Measurements from ENCODE around the gene BEAN1.

BEAN1 gene

DNA sequence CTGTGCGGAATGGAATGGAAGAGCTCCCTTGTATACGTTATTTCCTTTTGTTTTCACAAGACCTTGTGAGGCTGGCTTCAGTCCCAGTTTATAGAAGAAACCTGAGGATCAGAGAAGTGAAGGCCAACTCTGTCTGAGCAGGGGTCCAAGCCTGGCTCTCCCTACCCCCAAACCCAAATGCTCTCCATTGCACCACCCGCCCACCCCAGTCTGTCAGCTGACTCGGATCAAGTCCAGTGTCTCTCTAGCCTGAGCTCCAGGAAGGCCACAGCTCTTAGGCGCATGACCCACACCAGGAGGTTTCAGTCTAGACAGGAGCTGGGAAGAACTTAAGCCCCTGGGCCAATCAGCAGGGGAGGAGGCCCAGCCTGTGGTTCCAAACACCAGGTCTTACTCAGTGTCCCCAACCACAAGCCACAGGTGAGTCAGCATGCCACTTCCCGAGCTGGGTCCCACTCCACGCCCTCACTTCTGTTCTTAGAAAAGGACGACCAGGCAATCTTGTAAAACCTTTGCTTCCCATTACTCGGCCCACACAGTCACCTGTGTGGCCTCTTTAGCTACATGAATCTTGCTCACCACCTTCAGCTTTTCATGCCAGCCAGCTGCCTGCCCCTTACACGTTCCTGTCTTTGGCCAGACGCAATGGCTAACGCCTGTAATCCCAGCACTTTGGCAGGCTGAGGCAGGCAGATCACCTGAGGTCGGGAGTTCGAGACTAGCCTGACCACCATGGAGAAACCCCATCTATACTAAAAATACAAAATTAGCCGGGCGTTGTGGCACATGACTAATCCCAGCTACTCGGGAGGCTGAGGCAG is 95.1 kb downstream of the BEAN1 start:
- DNase-seq (ENCODE audit: low spot score), result no peak

DNA sequence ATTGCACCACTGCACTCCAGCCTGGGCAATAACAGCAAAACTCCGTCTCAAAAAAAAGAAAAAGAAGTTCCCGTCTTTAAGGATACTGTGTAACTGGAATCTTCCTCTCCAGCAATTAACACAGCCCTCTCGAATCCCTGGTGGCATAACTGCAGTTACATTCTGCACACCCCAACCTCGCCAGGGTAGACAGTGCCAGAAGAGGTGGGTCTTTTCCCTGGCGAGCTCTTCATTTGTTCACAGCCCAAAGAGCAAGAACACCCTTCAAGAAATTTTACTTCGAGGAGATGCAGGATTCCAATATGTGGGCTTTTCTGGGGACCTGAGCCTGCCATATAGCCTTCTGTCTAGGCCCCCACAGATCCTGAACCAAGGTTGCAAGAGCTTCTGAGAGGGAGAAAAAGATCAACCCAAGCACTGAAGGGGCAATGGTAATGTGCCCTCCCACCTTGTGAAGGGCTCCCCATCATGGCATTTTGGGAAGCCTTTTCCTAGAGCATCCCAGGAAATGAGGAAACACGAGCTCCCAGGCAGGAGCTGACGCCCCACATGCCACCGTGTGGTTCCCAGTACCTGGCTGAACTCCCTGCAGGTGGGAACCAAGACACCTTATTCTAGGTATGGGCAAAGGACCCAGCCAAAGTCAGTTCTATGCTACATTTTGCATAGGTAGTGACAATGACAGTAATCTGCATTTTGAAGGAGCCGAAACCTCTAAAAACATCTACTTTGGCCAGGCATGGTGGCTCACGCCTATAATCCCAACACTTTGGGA is 95.9 kb downstream of the BEAN1 start:
- DNase-seq (ENCODE audit: low spot score), result no peak

- DNase-seq (ENCODE audit: low spot score), result no peak
Observed at GRCh38 chr16:66523861-66524354, 96.8 kb downstream of the BEAN1 start.

DNA sequence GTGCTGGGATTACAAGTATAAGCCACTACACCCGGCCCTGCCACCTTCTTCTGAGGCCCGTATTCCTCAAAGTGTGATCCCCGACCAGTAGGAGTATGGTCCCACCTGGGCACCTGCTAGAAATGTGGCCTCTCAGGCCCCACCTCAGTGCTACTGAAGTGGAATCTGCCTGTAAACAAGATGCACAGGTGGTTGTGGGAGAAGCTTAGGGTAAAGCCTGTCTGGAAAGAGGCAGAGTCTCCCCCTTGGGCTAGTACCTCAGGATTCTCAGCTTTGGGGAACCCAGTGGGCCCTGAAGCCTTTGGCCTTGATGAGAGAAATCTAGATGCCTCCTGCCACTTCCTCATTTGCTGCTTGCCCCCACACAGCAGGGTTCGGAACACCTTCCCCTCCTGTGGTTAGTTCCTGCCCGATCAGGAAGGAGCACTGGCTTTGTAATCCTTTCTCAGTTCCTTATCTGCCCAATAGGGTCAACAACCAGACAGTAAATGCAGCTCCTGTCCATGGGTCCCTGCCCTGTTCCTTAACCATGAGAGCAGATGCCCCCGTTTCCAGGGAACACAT is 97.6 kb downstream of the BEAN1 start:
- DNase-seq (ENCODE audit: low spot score), result no peak

GRCh38 chr16:66525396-66526180 is 98.5 kb downstream of the BEAN1 start:
- DNase-seq (ENCODE audit: low spot score), result no peak

DNA sequence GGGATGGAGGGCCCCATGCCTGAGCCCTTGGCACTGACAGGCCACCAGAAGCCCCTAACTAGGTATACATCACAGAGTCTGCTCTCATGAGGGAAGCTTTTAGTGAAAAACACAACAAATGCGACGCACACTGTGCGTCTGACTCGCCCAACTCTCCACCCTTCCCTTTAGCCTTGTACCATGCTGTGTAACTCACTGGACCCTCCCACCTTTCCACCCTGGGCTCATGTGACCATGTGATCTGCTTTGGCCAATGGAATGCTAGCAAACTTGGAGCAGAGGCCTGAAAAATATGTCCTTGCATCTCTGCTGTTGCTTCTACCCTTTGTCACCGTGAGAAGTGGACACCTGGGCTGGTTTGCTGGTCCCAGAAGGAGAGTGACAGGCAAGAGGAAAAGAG is 101.2 kb downstream of the BEAN1 start:
- DNase-seq (ENCODE audit: low spot score), result no peak

- DNase-seq (ENCODE audit: low spot score), result no peak
Observed at GRCh38 chr16:66529475-66529874, 102.4 kb downstream of the BEAN1 start.
